HG03575 (cell line): ENCODE measurements around the gene IFNK.
"Not testable (repeated sequence)": the region's sequence is repeated elsewhere in the genome, so short reads cannot be mapped to it uniquely, and the experiment has no call there.

Experiments
- ATAC-seq: cut with Tn5 transposase; IDR thresholded peaks from one replicate; pipeline ENCODE4 v1.9.1; 2021; ENCODE audit not compliant: unreplicated experiment, insufficient number of reproducible peaks, low FRiP score; ENCODE audit errors: extremely low read depth

IFNK gene, protein sequence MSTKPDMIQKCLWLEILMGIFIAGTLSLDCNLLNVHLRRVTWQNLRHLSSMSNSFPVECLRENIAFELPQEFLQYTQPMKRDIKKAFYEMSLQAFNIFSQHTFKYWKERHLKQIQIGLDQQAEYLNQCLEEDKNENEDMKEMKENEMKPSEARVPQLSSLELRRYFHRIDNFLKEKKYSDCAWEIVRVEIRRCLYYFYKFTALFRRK

DNA sequence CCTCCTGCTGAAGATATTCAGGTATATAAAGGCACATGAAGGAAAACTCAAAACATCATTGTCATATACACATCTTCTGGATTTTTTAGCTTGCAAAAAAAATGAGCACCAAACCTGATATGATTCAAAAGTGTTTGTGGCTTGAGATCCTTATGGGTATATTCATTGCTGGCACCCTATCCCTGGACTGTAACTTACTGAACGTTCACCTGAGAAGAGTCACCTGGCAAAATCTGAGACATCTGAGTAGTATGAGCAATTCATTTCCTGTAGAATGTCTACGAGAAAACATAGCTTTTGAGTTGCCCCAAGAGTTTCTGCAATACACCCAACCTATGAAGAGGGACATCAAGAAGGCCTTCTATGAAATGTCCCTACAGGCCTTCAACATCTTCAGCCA is at the start of gene IFNK:
IFNK (plus strand) TSS at position 55 of the 400 bp plus-strand sequence; CDS start at position 102, 47 bp downstream.
- no peak for ATAC-seq

DNA sequence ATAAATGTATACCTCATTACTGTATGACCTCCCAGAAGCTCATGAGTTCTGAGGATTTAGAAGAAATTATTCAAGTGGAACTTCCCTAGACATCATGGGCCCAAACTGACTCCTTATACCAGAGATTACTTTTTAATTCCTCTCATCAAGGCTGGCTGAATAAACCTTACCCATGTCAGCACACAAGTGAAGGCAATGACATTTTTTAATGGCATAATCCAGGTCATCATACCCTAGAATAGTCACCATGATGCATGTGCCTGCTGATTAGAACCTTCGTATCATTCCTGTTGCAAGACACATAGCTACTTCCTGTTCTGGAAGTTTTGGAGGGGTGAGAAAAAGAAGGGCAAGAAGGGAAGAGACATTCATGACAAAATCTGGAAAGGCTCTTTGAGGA is 49.8 kb upstream of the IFNK start:
- no peak for ATAC-seq

- ATAC-seq: no peak
Measured at GRCh38 chr9:27475057-27475595, 49.0 kb upstream of the IFNK start.

- ATAC-seq: no peak
Measured at GRCh38 chr9:27476870-27477515, 47.1 kb upstream of the IFNK start.

DNA sequence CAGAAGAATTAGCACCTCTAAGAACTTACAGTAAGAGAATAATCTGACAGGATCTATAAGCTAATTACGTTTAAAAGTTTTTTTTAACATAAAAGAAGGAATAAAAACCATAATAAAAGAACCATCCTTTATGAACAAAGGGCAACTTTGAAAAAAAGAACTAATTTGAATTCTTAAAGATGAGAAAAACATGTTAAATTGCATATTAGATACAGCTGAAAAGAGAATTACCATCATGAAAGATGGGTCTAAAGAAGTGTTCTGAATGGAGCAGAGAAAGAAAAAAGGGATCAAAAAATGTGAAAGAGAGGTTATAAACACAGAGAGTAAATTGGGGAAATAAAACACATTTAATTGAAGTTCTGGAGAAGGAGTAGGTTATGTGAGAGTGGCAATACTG is 45.8 kb upstream of the IFNK start:
- no peak for ATAC-seq

GRCh38 chr9:27482709-27483108 is 41.4 kb upstream of the IFNK start:
- no peak for ATAC-seq

GRCh38 chr9:27483576-27483975 is 40.5 kb upstream of the IFNK start:
- no peak for ATAC-seq

- ATAC-seq: peak; percentile 57
Measured at GRCh38 chr9:27485158-27485557, 38.9 kb upstream of the IFNK start.

GRCh38 chr9:27487128-27487640 is 36.9 kb upstream of the IFNK start:
- ATAC-seq: no peak

DNA sequence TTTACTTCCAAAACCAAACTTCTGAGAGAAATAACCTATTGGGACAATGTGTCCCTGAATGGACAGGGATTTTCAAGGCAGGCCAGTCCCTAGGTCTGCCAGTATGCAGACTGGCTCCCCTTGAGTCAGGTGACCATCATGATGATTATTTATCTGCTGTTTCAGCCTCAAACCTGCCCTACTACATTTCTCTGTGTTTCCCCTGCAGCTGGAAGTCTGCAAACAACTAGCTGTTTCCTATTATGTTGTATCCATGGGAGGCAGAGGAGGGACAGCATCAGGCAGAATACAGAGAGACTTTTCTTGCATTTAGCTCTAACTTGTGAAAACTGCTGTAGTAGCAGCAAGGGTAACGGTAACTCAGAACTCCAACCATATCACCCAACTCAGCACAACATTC is 36.2 kb upstream of the IFNK start:
- ATAC-seq: no peak

DNA sequence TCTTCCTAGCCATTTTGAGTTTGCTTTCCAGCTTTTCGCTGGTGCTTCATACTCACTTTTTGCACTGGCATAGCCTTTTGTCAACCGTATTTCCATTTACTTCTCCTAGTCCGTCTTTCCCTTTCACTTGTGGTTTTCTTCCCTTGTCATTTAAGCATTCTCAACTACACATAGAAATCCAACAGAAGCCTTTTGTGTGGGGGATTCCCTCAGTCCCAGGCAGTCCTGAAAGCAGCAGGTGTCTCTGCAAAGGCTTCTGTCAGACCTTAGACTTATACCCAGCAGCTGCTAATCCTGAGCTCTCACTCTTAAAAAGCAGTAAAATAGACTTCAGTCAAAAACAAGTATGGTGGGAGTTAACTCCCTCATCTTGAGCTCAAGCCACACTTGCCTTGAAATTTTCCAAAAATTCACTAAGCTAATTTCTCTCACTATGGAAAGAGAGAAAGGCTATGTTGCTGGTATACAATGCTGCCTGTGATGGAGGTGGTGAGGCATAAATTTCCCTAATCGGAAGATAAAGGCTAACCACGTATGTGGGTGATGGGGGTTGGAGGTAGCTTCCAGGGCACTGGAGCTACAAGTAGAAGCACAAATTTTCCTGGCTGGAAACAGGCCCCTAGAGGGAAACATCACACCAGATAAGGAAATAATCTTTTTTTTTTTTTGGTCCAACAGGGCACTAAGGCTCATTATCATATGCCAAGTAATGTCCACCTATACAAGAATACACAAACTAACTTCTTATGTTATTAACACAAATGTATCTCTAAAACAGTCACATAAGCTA is 34.8 kb upstream of the IFNK start:
- peak; percentile 86 for ATAC-seq

DNA sequence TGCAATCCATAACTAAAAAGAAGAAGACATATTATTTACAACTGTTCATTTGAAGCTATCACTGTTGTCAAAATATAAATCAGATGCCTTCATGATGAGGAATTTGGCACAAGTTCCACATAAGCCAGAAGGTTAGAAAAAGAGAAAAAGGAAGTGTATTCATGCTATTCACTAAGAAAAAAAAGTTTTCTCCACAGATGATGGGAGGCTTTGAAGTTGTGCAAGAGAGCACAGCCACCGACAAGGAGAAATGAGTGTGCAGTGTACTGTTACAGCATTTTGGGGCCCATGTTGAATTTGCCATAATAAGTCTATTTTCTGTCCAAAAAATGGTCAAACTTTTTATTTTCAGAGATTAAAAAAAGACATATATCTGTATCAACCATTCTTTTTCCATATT is 32.9 kb upstream of the IFNK start:
- no peak for ATAC-seq

- ATAC-seq: no peak
Measured at GRCh38 chr9:27495480-27496134, 28.5 kb upstream of the IFNK start.

DNA sequence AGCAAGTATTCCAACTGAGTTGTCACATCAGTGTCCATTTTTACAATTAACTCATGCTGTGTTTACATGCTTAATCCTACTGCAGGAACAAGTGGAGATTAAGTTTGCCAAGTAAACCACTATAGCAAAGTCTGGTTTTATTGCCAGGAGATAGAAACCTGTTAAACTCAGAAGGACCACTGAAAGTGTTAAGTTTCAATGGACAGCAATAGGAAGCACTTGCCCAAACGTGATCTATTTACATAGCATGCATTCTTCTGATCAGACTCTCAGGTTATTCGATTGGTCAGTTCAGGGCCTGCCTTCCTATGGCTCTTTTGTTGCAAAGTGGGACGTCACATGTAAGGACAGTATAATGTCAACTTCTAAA is 28.0 kb upstream of the IFNK start:
- no peak for ATAC-seq

DNA sequence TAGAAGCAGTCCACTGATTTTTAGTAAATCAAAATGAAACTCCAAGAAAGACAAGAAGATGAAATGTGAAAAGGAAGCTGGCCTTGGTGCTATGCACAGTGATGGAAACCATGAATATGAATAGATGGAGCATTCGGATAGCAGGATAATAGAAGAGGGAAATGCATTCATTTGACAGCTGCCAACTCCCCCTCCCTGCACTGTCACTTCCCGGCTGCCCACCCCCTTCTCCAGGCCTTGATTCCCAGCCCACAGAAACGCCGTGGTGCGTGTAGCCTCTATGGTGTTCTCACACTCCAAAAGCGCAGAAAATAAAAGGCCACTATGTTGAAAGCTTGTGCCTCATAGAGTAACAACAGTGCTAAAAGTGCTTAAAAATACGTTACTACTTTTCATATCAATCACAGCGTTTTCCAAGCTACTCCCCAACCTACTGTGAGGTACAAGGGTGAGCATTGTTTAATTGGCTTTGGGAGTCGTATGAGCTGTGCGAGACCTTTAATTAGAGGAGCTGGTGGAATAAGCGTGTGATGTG is 26.1 kb upstream of the IFNK start:
- no peak for ATAC-seq

GRCh38 chr9:27499451-27499850 is 24.6 kb upstream of the IFNK start:
- ATAC-seq: no peak

- ATAC-seq: not testable (repeated sequence)
Measured at GRCh38 chr9:27500902-27501301, 23.2 kb upstream of the IFNK start.

DNA sequence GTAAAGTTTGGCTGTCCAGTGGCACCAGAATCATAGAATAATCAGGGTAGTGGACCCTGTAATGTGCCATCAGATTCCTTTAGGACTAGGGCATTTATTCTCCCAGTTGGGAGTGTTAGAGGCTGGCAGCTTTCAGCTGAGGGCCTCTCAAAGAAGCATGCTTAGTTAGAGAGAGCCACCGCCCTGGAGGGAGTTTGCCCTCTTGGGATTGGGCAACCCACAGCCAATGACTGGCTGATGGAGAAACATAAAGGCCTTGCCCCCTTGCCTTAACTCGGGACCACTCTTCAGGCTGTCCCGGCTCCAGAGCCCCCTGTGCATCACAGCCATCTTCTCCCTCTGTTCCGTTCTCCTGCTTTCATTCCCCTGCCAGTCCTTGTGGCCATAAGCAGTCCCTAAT is 20.5 kb upstream of the IFNK start:
- no peak for ATAC-seq

DNA sequence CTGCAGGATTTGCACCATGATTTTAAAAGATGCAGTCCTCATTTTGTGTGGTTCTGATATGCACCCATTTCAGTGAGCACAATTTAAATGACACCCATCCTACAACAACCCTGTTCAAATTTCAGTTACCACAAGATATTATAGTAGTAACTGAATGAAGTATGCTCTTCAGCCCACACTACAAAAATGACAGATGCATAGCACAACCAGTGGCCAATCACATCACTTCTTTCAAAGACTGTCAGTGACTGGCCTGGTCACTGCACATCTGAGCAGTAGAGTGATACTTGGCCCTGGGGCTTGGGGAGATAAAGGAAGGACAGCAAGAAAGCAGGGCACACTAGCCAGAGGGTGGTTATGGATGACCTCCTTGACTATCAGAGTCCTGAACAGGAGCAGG is 19.8 kb upstream of the IFNK start:
- ATAC-seq: no peak
